H1 (cell line): ENCODE measurements around the gene SMYD3. TPM values are rescaled to one million over a fixed set of nuclear protein-coding genes. Genes with fewer than 3 reads are reported as not detected.

Experiments
- SIRT6 ChIP-seq: IDR thresholded peaks from one replicate; pipeline ENCODE4 v1.7.1; 2012; ENCODE audit warnings: low read length, inconsistent platforms
- polyA plus RNA-seq, 7 experiments: library from polyadenylated mRNA; depleted of rRNA in 3 of 7; stranded (reverse) in 5 of 7; unstranded in 2 of 7; fragments of >200 nt in 5 of 7; fragments of 200-250 nt in 2 of 7; gene quantifications; 1 replicate in 5 of 7; 2 replicates in 1 of 7; 4 replicates in 1 of 7; pipeline versions ENCODE4 v1.2.1 to v1.2.3, GENCODE V29; 2011 to 2013; ENCODE audit warnings: missing spikeins in 2 of 7, mixed read lengths in 2 of 7
- total RNA-seq: library from RNA; stranded (reverse); fragmentation: NEBNext Ultra II Directional; extraction: Animal tissue kit (Norgen Biotek cat#: 25700); gene quantifications from 2 replicates; pipeline ENCODE4 v1.2.1, GENCODE V29; 2021
- TF ChIP-seq, protein P1 (sequence below): fragments of 300-600 bp; sonication (generic); IDR thresholded peaks from 2 replicates; pipeline ENCODE4 v1.7.1; 2012; ENCODE audit warnings: low read length, moderate library complexity, mild to moderate bottlenecking, inconsistent platforms; ENCODE audit not compliant: insufficient replicate concordance

SMYD3 gene
- total and polyA plus RNA-seq, 2 of the 8 experiments (the other 6 are each of a cell fraction or from before 2014, with no cell fraction given): 17.3 to 25.4 TPM

DNA sequence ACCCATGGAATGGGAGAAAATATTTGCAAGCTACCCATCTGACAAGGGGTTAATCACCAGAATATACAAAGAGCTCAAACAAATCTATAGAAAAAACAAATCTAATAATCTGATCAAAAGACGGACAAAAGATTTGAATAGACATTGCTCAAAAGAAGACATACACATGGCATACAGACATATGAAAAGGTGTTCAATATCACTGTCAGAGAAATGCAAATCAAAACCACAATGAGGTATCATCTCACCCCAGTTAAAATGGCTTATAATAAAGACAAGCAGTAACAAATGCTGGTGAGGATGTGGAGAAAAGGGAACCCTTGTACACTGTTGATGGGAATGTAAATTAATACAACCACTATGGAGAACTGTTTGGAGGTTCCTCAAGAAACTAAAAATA is 600.9 kb downstream of the SMYD3 start (continued):
- TF ChIP-seq, protein P1, sequence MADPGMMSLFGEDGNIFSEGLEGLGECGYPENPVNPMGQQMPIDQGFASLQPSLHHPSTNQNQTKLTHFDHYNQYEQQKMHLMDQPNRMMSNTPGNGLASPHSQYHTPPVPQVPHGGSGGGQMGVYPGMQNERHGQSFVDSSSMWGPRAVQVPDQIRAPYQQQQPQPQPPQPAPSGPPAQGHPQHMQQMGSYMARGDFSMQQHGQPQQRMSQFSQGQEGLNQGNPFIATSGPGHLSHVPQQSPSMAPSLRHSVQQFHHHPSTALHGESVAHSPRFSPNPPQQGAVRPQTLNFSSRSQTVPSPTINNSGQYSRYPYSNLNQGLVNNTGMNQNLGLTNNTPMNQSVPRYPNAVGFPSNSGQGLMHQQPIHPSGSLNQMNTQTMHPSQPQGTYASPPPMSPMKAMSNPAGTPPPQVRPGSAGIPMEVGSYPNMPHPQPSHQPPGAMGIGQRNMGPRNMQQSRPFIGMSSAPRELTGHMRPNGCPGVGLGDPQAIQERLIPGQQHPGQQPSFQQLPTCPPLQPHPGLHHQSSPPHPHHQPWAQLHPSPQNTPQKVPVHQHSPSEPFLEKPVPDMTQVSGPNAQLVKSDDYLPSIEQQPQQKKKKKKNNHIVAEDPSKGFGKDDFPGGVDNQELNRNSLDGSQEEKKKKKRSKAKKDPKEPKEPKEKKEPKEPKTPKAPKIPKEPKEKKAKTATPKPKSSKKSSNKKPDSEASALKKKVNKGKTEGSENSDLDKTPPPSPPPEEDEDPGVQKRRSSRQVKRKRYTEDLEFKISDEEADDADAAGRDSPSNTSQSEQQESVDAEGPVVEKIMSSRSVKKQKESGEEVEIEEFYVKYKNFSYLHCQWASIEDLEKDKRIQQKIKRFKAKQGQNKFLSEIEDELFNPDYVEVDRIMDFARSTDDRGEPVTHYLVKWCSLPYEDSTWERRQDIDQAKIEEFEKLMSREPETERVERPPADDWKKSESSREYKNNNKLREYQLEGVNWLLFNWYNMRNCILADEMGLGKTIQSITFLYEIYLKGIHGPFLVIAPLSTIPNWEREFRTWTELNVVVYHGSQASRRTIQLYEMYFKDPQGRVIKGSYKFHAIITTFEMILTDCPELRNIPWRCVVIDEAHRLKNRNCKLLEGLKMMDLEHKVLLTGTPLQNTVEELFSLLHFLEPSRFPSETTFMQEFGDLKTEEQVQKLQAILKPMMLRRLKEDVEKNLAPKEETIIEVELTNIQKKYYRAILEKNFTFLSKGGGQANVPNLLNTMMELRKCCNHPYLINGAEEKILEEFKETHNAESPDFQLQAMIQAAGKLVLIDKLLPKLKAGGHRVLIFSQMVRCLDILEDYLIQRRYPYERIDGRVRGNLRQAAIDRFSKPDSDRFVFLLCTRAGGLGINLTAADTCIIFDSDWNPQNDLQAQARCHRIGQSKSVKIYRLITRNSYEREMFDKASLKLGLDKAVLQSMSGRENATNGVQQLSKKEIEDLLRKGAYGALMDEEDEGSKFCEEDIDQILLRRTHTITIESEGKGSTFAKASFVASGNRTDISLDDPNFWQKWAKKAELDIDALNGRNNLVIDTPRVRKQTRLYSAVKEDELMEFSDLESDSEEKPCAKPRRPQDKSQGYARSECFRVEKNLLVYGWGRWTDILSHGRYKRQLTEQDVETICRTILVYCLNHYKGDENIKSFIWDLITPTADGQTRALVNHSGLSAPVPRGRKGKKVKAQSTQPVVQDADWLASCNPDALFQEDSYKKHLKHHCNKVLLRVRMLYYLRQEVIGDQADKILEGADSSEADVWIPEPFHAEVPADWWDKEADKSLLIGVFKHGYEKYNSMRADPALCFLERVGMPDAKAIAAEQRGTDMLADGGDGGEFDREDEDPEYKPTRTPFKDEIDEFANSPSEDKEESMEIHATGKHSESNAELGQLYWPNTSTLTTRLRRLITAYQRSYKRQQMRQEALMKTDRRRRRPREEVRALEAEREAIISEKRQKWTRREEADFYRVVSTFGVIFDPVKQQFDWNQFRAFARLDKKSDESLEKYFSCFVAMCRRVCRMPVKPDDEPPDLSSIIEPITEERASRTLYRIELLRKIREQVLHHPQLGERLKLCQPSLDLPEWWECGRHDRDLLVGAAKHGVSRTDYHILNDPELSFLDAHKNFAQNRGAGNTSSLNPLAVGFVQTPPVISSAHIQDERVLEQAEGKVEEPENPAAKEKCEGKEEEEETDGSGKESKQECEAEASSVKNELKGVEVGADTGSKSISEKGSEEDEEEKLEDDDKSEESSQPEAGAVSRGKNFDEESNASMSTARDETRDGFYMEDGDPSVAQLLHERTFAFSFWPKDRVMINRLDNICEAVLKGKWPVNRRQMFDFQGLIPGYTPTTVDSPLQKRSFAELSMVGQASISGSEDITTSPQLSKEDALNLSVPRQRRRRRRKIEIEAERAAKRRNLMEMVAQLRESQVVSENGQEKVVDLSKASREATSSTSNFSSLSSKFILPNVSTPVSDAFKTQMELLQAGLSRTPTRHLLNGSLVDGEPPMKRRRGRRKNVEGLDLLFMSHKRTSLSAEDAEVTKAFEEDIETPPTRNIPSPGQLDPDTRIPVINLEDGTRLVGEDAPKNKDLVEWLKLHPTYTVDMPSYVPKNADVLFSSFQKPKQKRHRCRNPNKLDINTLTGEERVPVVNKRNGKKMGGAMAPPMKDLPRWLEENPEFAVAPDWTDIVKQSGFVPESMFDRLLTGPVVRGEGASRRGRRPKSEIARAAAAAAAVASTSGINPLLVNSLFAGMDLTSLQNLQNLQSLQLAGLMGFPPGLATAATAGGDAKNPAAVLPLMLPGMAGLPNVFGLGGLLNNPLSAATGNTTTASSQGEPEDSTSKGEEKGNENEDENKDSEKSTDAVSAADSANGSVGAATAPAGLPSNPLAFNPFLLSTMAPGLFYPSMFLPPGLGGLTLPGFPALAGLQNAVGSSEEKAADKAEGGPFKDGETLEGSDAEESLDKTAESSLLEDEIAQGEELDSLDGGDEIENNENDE: no peak
- TF ChIP-seq SIRT6: no peak
